GM23338 (cell line): Measurements from ENCODE around the gene CRADD. TPM values are rescaled to one million over a fixed set of nuclear protein-coding genes. Genes with fewer than 3 reads are reported as not detected.

Experiments
- ATAC-seq: fragments of 200-7000 bp; cut with Tn5 transposase; 3 replicates; pipeline ENCODE4 v1.9.1; 2020
- DNase-seq: peaks from one replicate; pipeline ENCODE4 v3.0.0-alpha.2; 2015; ENCODE audit warnings: low spot score
- H2AFZ ChIP-seq: fragments of 200-600 bp; sonication (generic); 2 replicates; pipeline ENCODE4 v1.8.0; 2016; ENCODE audit warnings: antibody characterized with exemption, mild to moderate bottlenecking, moderate library complexity
- H3F3A ChIP-seq: fragments of 200-600 bp; sonication (generic); replicated peaks from 2 replicates; pipeline ENCODE4 v1.8.0; 2017; ENCODE audit warnings: antibody characterized with exemption, mixed run types, low read depth
- H3K27ac ChIP-seq: fragments of 200-600 bp; sonication (generic); 2 replicates; pipeline ENCODE4 v1.6.1; 2016; ENCODE audit warnings: low read depth
- H3K27me3 ChIP-seq: fragments of 200-600 bp; sonication (generic); 2 replicates; pipeline ENCODE4 v1.8.0; 2016; ENCODE audit warnings: mild to moderate bottlenecking, mixed run types, moderate library complexity; ENCODE audit not compliant: insufficient read depth
- H3K36me3 ChIP-seq: fragments of 200-600 bp; sonication (generic); 2 replicates; pipeline ENCODE4 v1.8.0; 2016; ENCODE audit warnings: mild to moderate bottlenecking; ENCODE audit not compliant: insufficient read depth
- H3K4me1 ChIP-seq: fragments of 200-600 bp; sonication (generic); 2 replicates; pipeline ENCODE4 v1.8.0; 2016; ENCODE audit warnings: mild to moderate bottlenecking, moderate library complexity; ENCODE audit not compliant: insufficient read depth
- H3K4me2 ChIP-seq: fragments of 200-600 bp; sonication (generic); 2 replicates; pipeline ENCODE4 v1.7.1; 2017; ENCODE audit warnings: mixed run types
- H3K4me3 ChIP-seq: fragments of 200-600 bp; sonication (generic); 2 replicates; pipeline ENCODE4 v1.6.1; 2016; ENCODE audit warnings: mixed run types
- H3K79me2 ChIP-seq: fragments of 200-600 bp; sonication (generic); replicated peaks from 2 replicates; pipeline ENCODE4 v1.8.0; 2017; ENCODE audit warnings: mild to moderate bottlenecking; ENCODE audit not compliant: insufficient read depth
- H3K9me2 ChIP-seq: fragments of 200-600 bp; sonication (generic); 2 replicates; pipeline ENCODE4 v1.8.0; 2017; ENCODE audit not compliant: insufficient read depth
- H4K20me1 ChIP-seq: fragments of 200-600 bp; sonication (generic); replicated peaks from 2 replicates; pipeline ENCODE4 v1.8.0; 2017; ENCODE audit warnings: mild to moderate bottlenecking; ENCODE audit not compliant: insufficient read depth
- H3K27ac Mint-ChIP-seq: 2 replicates; pipeline ENCODE4 v1.8.0; 2020; ENCODE audit warnings: inconsistent platforms, mild to moderate bottlenecking, moderate library complexity, mixed read lengths
- H3K27me3 Mint-ChIP-seq: 3 replicates; pipeline ENCODE4 v1.8.0; 2022; ENCODE audit warnings: low read depth, mild to moderate bottlenecking, moderate library complexity, mixed read lengths, inconsistent platforms; ENCODE audit not compliant: insufficient read depth, poor library complexity
- H3K36me3 Mint-ChIP-seq: 3 replicates; pipeline ENCODE4 v1.8.0; 2021; ENCODE audit warnings: low read depth, mild to moderate bottlenecking, inconsistent platforms, moderate library complexity, mixed read lengths
- H3K4me1 Mint-ChIP-seq: 3 replicates; pipeline ENCODE4 v1.8.0; 2020; ENCODE audit warnings: mild to moderate bottlenecking, inconsistent platforms, mixed read lengths
- H3K4me3 Mint-ChIP-seq: 3 replicates; pipeline ENCODE4 v1.8.0; 2021; ENCODE audit warnings: moderate library complexity, mild to moderate bottlenecking, inconsistent platforms, mixed read lengths
- H3K9me3 Mint-ChIP-seq: 3 replicates; pipeline ENCODE4 v1.8.0; 2020; ENCODE audit warnings: moderate library complexity, mild to moderate bottlenecking, inconsistent platforms, mixed read lengths
- CREB1 ChIP-seq: fragments of 250-450 bp; sonication (Bioruptor Pico); IDR thresholded peaks from 2 replicates; pipeline ENCODE4 v1.5.0; 2020; ENCODE audit warnings: low read depth, mild to moderate bottlenecking, moderate library complexity
- EZH2 ChIP-seq: fragments of 200-600 bp; sonication (generic); IDR thresholded peaks from one replicate; pipeline ENCODE4 v1.8.0; 2017; ENCODE audit warnings: antibody characterized with exemption, mild to moderate bottlenecking, low read depth; ENCODE audit not compliant: unreplicated experiment
- EZH2phosphoT487 ChIP-seq: fragments of 200-600 bp; sonication (generic); IDR thresholded peaks from one replicate; pipeline ENCODE4 v1.8.1; 2018; ENCODE audit warnings: antibody characterized with exemption; ENCODE audit not compliant: unreplicated experiment
- JUNB ChIP-seq: IDR thresholded peaks from one replicate; pipeline ENCODE4 v1.6.1; 2016; ENCODE audit warnings: antibody characterized with exemption; ENCODE audit not compliant: unreplicated experiment
- NANOG ChIP-seq: IDR thresholded peaks from 2 replicates; pipeline ENCODE4 v1.6.1; 2016; ENCODE audit warnings: antibody characterized with exemption, borderline replicate concordance
- POLR2AphosphoS5 ChIP-seq: IDR thresholded peaks from 2 replicates; pipeline ENCODE4 v1.6.1; 2016; ENCODE audit warnings: antibody characterized with exemption, low read depth
- STAT1 ChIP-seq: IDR thresholded peaks from one replicate; pipeline ENCODE4 v1.6.1; 2016; ENCODE audit warnings: antibody characterized with exemption; ENCODE audit not compliant: unreplicated experiment
- ZNF114 ChIP-seq: fragments of 250-450 bp; sonication (Bioruptor Pico); IDR thresholded peaks from 2 replicates; pipeline ENCODE4 v1.5.0; 2020; ENCODE audit warnings: mild to moderate bottlenecking, moderate library complexity
- ZNF331 ChIP-seq: fragments of 250-450 bp; sonication (Bioruptor Pico); IDR thresholded peaks from 2 replicates; pipeline ENCODE4 v1.5.0; 2020; ENCODE audit warnings: low read depth, mild to moderate bottlenecking, moderate library complexity
- polyA plus RNA-seq: library from polyadenylated mRNA; unstranded; fragments of >200 nt; fragmentation: Nextera tagmentation; extraction: Ambion mirVana; gene quantifications from 2 replicates; pipeline ENCODE4 v1.2.1, GENCODE V29; 2016
- total RNA-seq: library from RNA; depleted of rRNA; stranded (reverse); fragments of >200 nt; shearing (Covaris generic); gene quantifications from 2 replicates; pipeline ENCODE4 v1.2.3, GENCODE V29; 2014
- TF ChIP-seq, protein P1 (sequence below): fragments of 250-450 bp; sonication (Bioruptor Pico); IDR thresholded peaks from 2 replicates; pipeline ENCODE4 v1.5.0; 2020; ENCODE audit warnings: mild to moderate bottlenecking, moderate library complexity
- TF ChIP-seq, protein P2 (sequence below), 2 experiments: fragments of 200-600 bp in 1 of 2; sonication (generic) in 1 of 2; conservative IDR thresholded peaks; 2 replicates each; pipeline versions ENCODE4 v1.5.1 to v1.6.1; 2016 to 2017; ENCODE audit warnings: antibody characterized with exemption in 2 of 2, low read depth in 2 of 2, mild to moderate bottlenecking in 2 of 2, moderate library complexity in 1 of 2
- TF ChIP-seq, protein P3 (sequence below): IDR thresholded peaks from 2 replicates; pipeline ENCODE4 v1.6.1; 2016; ENCODE audit warnings: antibody characterized with exemption
- TF ChIP-seq, protein P4 (sequence below): IDR thresholded peaks from one replicate; pipeline ENCODE4 v1.6.1; 2018; ENCODE audit warnings: antibody characterized with exemption; ENCODE audit not compliant: unreplicated experiment

CRADD gene
- total and polyA plus RNA-seq, 2 experiments from 2014 or later, result 6.3 to 27.9 TPM

DNA sequence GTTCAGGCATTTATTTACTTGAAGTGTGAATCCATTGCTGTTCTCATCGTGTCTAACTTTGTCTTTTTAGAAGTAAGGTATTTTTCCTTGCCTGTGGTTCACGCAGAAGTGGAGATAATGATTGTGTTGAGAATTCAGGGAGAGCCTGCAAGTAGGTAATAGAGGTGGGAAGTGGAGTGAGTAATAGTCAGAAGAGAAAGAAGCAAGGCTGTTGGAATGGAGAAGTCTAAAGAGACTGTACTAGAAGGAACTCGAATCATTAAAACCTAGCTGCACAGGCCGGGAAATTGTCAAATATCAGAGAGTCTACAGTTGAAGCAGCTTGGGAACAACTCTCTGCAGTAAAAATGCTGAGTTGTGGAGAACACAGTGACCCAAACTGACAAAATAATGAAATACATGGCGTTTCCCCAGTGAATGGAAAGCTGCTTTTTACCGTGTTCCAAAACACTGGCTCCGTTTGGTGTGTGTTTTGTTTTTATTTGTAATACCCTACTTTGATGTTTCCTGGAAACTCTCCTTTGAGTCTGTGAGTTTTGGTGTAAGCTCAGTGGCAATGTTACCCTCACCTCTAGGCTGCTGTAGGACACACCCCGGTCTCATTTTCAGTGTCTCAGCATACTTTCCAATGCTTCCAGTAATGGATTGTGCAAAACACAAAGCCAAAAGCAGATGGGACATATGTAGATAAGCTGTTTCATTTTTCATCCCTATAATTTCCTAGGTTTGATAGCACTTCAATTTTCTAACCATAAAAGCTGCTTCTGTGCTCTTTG lies 146.6 kb downstream of the CRADD start:
- H3K4me1 ChIP-seq, result peaks cover 19% of the 10 kb centered on the region
- Mint-ChIP-seq H3K4me3 (no peak overlapping the region), H3K4me1 (peaks cover 5% of the 10 kb centered on the region), H3K27ac (no peak overlapping the region), H3K27me3 (no peaks in the 10 kb centered on the region), H3K9me3 (no peaks in the 10 kb centered on the region), H3K36me3 (no peaks in the 10 kb centered on the region)
- no peaks in the 10 kb centered on the region for H4K20me1 ChIP-seq
- no peak overlapping the region for H2AFZ ChIP-seq
- peaks cover 4% of the 10 kb centered on the region; the same call in 1 of the 2 replicates for H3K27me3 ChIP-seq
- no peak overlapping the region for H3K27ac ChIP-seq
- 0 out of 2 replicates have a peak overlapping the region, but pooled peaks have one; percentile 1 for H3K4me3 ChIP-seq
- H3K9me2 ChIP-seq, result peaks cover 4% of the 10 kb centered on the region
- TF ChIP-seq POLR2AphosphoS5, result no peak
- no peak for TF ChIP-seq ZNF114 (CRISPR knock-in tag)
- no peak for TF ChIP-seq EZH2
- TF ChIP-seq, protein P1, sequence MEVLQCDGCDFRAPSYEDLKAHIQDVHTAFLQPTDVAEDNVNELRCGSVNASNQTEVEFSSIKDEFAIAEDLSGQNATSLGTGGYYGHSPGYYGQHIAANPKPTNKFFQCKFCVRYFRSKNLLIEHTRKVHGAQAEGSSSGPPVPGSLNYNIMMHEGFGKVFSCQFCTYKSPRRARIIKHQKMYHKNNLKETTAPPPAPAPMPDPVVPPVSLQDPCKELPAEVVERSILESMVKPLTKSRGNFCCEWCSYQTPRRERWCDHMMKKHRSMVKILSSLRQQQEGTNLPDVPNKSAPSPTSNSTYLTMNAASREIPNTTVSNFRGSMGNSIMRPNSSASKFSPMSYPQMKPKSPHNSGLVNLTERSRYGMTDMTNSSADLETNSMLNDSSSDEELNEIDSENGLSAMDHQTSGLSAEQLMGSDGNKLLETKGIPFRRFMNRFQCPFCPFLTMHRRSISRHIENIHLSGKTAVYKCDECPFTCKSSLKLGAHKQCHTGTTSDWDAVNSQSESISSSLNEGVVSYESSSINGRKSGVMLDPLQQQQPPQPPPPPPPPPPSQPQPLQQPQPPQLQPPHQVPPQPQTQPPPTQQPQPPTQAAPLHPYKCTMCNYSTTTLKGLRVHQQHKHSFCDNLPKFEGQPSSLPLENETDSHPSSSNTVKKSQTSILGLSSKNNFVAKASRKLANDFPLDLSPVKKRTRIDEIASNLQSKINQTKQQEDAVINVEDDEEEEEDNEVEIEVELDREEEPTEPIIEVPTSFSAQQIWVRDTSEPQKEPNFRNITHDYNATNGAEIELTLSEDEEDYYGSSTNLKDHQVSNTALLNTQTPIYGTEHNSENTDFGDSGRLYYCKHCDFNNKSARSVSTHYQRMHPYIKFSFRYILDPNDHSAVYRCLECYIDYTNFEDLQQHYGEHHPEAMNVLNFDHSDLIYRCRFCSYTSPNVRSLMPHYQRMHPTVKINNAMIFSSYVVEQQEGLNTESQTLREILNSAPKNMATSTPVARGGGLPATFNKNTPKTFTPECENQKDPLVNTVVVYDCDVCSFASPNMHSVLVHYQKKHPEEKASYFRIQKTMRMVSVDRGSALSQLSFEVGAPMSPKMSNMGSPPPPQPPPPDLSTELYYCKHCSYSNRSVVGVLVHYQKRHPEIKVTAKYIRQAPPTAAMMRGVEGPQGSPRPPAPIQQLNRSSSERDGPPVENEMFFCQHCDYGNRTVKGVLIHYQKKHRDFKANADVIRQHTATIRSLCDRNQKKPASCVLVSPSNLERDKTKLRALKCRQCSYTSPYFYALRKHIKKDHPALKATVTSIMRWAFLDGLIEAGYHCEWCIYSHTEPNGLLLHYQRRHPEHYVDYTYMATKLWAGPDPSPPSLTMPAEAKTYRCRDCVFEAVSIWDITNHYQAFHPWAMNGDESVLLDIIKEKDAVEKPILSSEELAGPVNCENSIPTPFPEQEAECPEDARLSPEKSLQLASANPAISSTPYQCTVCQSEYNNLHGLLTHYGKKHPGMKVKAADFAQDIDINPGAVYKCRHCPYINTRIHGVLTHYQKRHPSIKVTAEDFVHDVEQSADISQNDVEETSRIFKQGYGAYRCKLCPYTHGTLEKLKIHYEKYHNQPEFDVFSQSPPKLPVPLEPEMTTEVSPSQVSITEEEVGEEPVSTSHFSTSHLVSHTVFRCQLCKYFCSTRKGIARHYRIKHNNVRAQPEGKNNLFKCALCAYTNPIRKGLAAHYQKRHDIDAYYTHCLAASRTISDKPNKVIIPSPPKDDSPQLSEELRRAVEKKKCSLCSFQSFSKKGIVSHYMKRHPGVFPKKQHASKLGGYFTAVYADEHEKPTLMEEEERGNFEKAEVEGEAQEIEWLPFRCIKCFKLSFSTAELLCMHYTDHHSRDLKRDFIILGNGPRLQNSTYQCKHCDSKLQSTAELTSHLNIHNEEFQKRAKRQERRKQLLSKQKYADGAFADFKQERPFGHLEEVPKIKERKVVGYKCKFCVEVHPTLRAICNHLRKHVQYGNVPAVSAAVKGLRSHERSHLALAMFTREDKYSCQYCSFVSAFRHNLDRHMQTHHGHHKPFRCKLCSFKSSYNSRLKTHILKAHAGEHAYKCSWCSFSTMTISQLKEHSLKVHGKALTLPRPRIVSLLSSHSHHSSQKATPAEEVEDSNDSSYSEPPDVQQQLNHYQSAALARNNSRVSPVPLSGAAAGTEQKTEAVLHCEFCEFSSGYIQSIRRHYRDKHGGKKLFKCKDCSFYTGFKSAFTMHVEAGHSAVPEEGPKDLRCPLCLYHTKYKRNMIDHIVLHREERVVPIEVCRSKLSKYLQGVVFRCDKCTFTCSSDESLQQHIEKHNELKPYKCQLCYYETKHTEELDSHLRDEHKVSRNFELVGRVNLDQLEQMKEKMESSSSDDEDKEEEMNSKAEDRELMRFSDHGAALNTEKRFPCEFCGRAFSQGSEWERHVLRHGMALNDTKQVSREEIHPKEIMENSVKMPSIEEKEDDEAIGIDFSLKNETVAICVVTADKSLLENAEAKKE (CRISPR knock-in tag), result no peak
- TF ChIP-seq EZH2phosphoT487, result no peak
- TF ChIP-seq STAT1, result no peak
- no peak for TF ChIP-seq CREB1 (CRISPR knock-in tag)
- TF ChIP-seq ZNF331 (CRISPR knock-in tag), result no peak
- no peak for TF ChIP-seq NANOG
- TF ChIP-seq, protein P2, sequence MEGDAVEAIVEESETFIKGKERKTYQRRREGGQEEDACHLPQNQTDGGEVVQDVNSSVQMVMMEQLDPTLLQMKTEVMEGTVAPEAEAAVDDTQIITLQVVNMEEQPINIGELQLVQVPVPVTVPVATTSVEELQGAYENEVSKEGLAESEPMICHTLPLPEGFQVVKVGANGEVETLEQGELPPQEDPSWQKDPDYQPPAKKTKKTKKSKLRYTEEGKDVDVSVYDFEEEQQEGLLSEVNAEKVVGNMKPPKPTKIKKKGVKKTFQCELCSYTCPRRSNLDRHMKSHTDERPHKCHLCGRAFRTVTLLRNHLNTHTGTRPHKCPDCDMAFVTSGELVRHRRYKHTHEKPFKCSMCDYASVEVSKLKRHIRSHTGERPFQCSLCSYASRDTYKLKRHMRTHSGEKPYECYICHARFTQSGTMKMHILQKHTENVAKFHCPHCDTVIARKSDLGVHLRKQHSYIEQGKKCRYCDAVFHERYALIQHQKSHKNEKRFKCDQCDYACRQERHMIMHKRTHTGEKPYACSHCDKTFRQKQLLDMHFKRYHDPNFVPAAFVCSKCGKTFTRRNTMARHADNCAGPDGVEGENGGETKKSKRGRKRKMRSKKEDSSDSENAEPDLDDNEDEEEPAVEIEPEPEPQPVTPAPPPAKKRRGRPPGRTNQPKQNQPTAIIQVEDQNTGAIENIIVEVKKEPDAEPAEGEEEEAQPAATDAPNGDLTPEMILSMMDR (conservative IDR thresholded peaks at IDR 0.05; ENCODE audit: low read depth in 2 of 2), result no peak
- TF ChIP-seq, protein P3, sequence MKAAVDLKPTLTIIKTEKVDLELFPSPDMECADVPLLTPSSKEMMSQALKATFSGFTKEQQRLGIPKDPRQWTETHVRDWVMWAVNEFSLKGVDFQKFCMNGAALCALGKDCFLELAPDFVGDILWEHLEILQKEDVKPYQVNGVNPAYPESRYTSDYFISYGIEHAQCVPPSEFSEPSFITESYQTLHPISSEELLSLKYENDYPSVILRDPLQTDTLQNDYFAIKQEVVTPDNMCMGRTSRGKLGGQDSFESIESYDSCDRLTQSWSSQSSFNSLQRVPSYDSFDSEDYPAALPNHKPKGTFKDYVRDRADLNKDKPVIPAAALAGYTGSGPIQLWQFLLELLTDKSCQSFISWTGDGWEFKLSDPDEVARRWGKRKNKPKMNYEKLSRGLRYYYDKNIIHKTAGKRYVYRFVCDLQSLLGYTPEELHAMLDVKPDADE, result no peak
- TF ChIP-seq, protein P4, sequence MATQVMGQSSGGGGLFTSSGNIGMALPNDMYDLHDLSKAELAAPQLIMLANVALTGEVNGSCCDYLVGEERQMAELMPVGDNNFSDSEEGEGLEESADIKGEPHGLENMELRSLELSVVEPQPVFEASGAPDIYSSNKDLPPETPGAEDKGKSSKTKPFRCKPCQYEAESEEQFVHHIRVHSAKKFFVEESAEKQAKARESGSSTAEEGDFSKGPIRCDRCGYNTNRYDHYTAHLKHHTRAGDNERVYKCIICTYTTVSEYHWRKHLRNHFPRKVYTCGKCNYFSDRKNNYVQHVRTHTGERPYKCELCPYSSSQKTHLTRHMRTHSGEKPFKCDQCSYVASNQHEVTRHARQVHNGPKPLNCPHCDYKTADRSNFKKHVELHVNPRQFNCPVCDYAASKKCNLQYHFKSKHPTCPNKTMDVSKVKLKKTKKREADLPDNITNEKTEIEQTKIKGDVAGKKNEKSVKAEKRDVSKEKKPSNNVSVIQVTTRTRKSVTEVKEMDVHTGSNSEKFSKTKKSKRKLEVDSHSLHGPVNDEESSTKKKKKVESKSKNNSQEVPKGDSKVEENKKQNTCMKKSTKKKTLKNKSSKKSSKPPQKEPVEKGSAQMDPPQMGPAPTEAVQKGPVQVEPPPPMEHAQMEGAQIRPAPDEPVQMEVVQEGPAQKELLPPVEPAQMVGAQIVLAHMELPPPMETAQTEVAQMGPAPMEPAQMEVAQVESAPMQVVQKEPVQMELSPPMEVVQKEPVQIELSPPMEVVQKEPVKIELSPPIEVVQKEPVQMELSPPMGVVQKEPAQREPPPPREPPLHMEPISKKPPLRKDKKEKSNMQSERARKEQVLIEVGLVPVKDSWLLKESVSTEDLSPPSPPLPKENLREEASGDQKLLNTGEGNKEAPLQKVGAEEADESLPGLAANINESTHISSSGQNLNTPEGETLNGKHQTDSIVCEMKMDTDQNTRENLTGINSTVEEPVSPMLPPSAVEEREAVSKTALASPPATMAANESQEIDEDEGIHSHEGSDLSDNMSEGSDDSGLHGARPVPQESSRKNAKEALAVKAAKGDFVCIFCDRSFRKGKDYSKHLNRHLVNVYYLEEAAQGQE, result no peak
- TF ChIP-seq JUNB, result no peak
- peak overlapping the region; percentile 52 for H3K4me2 ChIP-seq
- no peaks in the 10 kb centered on the region for H3K36me3 ChIP-seq
- H3K79me2 ChIP-seq, result no peaks in the 10 kb centered on the region
- DNase-seq (no peak), ATAC-seq (no peak)
- no peaks in the 10 kb centered on the region for H3F3A ChIP-seq
